Activated T-cell treated with anti-CD3 and anti-CD28 coated beads for 24 hours (primary cell): ENCODE results near the gene RADX.
"Not testable (repeated sequence)": the region's sequence is repeated elsewhere in the genome, so short reads cannot be mapped to it uniquely, and the experiment has no call there.

ENCODE experiments used
- DNase-seq: peaks from one replicate; pipeline ENCODE4 v3.0.0-alpha.2; 2020; ENCODE audit warnings: low read depth

The RADX gene, protein sequence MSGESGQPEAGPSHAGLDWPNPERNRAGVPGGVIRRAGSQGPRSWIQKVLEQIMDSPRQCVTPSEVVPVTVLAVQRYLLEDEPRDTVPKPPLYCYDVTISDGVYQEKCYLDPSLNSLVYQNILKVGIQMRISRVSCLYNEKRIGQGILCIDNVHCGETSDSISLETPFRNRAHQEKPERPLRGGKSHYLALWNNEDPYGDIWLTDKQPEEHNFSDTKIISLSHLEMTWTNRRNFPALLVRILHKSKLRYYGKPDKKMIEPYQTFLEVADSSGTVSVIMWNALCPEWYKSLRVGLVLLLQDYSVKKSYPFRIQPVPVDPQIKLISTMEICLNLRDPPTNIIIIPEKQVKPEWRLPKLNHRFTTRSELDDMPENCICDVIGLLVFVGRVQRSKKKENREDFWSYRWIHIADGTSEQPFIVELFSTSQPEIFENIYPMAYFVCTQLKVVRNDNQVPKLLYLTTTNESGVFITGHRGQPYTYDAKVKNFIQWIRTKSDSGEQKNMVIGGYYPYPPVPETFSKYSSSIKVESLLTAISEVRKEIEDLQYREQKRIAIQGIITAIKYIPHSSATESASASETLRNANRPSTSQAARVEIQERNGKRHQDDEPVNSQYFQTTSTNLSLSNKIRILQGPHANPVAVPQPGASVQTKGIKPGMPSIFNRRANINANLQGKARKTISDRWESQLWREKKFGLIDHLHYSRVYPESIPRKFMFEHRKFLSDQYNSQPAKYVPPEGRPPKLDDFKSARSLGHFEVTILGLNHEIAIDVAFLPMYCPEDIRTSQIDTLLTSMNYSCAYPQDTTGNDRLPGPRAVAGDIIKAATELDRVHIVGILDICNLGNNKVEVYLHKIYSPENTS

GRCh38 chrX:106611679-106612392 lies at the start of gene RADX:
Gene RADX, plus strand, starts transcription at chrX:106611978. Its CDS starts 103 bp downstream, at chrX:106612081.
- peak; percentile 77 for DNase-seq

DNA sequence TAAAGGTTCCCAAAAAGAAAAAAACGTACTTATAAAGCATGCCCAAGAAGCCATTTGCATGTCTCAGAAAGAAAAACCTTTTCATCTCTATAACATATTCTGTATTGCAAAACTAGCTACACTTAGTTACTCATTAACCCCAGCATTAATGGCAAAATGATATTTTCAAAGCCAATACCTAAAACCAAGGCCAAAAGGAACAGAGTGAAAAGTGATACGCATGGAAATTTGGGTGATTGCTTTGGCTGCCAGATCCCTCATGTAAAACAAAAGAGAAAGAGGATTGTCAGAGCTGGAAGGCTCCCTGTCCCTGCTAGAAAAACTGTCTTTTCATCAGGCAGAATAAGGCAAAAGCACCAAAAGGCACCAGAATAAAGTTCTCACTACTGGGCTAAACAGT lies 46.8 kb upstream of the RADX start:
- DNase-seq, result no peak

GRCh38 chrX:106566362-106566761 lies 45.4 kb upstream of the RADX start:
- DNase-seq, result no peak

- DNase-seq, result no peak
These were observed 29.9 kb upstream of the RADX start for GRCh38 chrX:106581856-106582255.

GRCh38 chrX:106585478-106585877 lies 26.3 kb upstream of the RADX start:
- no peak for DNase-seq

GRCh38 chrX:106588801-106589200 lies 23.0 kb upstream of the RADX start:
- DNase-seq, result no peak

- DNase-seq, result no peak
These were observed 12.4 kb upstream of the RADX start for GRCh38 chrX:106599411-106599810.

DNA sequence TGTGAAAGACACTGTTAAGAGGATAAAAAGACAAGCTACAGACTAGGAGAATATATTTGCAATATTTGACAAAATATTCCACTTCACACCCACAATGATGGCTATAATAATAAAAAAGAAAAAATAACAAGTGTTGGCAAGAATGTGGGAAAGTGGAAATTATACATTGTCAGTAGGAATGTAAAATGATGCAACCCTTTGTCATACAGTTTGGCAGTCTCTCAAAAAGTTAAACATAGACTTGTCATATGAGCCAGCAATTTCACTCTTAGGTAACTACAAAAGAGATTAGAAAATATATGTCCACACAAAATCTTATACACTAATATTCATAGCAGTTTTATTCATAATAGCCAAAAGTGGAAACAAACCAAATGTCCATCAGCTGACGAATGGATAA lies 5.2 kb upstream of the RADX start:
- no peak for DNase-seq

DNA sequence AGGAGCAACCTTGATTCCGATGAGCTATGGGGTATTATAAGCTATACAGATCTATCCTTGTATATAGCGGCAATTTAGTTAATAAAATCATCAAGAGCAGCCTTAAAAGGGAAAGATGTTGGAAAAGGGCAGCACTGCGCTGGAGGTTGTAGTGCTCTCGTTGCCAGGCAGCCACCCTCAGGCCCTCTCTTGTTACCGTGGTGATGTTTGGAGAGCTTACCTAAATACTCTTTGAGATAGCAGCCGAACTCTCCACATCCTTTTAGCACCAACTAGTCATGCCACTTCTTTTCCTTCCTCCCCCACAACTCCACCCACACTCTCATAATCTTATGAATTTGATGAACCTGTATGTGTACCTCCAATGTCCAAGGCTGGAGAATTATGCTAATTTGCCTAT lies 3.8 kb upstream of the RADX start:
- no peak for DNase-seq

- no peak for DNase-seq
These were observed 480 bp upstream of the RADX start for GRCh38 chrX:106611317-106611678.

DNA sequence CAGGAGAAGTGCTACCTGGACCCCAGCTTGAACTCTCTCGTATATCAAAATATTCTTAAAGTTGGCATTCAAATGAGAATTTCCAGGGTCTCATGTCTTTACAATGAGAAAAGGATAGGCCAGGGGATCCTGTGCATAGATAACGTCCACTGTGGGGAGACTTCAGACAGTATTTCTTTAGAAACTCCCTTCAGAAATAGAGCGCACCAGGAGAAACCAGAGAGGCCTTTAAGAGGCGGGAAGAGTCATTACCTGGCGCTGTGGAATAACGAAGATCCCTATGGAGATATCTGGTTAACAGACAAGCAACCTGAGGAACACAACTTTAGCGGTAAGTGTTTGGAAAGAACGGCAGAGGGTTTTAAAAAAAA lies 600 bp downstream of the RADX start:
- DNase-seq, result no peak

GRCh38 chrX:106613277-106613676 lies 1.5 kb downstream of the RADX start:
- no peak for DNase-seq

DNA sequence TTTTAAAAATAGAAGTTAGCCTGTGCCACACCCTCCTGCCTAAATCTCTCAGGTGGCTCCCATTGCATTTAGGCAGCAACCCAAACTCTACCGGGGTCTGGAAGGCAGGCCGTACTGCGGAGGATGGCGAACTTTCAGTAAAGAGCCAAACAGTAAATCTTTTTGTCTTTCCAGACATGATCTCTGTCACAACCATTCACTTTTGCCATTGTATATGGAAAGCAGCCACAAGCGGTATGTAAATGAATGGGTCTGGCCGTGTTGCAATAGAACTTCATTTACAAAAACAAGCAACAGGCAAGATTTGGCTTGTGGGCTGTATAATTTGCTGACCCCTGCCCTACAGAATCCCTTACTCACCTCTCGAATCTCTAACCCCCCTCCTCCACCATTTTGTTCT lies 3.3 kb downstream of the RADX start:
- DNase-seq, result no peak

GRCh38 chrX:106619797-106620196 lies 8.0 kb downstream of the RADX start:
- DNase-seq, result no peak

DNA sequence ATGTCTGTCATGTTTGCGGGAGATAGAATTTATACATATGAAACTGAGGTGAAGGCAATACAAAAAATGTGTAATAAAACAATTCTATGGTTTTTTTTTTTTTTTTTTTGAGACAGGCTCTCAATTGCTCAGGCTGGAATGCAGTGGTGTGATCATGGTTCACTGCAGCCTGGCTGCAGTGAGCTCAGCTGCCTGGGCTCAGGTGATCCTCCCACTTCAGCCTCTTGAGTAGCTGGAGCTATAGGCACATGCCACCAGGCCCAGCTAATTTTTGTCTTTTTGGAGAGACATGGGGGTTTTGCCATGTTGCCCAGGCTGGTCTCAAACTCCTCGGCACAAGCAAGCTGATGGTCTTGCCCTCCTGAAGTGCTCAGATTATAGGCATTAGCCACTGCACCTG lies 10.1 kb downstream of the RADX start:
- no peak for DNase-seq

DNA sequence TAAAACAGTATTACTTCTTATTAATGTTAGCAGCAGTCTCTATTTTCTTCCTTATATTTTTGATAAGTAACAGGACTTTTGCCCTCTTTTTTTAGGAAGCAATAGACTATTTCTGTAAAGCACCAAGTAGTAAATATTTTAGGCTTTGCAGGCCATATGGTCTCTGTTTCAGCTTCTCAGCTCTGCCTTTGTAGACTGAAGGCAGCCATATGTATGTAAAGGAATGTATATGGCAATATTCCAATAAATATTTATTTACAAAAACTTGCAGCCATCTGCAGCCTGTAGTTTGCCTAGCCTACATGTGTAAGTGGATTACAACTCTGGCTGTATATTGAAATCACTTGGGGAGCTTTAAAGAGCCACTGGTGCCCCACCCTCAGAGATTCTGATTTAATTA lies 15.0 kb downstream of the RADX start:
- DNase-seq, result no peak

GRCh38 chrX:106631615-106632014 lies 19.8 kb downstream of the RADX start:
- no peak for DNase-seq

DNA sequence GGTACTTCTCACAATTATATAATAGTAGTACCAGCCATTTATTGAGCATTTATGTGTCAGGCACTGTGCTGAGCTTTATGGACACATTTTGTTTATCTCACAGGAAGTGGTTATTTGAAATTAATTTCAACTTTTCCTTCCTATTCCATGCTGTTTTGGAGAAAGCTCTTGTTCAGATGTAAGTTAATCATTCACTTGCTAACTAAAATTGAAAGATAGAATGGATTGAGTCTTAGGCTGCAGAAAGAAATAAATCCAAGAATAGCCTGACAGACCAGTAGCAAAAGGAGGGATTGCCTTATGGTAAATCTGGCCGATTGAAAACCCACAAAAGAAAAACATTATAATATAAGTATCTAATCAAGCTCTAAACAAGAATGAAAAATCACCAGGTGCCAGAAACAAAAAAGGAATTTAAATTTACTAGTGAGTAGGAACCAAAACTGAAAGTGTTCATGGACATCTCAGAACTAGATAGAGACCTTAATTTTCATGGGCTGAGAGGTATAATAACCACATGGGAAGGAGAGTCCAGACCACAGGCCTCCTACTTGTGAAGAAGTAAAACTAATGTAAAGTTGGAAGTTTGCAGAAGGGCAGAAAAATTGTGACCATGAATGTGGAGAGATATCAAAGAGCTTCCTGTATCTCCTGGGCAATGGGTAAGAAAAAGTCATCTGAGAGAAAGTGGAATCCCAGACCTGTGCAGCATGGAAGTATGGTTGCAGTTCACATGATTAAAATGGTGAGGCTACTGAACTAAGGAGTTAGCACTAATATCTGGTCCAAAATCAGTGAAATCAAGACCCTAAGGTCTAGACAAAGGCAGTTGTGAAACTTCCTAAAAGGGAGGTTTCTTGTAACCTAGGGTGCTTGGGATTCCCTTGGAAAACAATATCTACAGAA lies 38.0 kb downstream of the RADX start:
- DNase-seq, result no peak

GRCh38 chrX:106653625-106654024 lies 41.8 kb downstream of the RADX start:
- DNase-seq, result not testable (repeated sequence)

- no peak for DNase-seq
These were observed 58.9 kb downstream of the RADX start for GRCh38 chrX:106670631-106671030.

DNA sequence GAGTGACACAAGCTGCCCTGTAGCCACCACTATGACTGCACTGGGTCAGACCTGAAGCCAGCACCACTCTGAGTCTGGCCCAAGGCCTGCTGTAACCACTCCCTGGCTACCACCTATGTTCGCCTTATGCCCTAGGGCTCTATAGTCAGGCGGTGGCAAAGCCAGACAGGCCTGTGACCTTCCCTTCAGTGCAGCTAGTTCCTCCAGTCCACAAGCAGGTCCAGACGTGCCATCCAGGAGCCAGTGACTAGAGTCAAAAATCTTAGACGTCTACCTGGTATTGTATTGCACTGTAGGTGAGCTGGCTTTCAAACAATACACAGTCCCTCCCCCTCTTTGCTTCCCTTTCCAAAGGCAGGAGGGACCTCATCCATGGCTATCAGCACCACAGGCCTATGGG lies 60.7 kb downstream of the RADX start:
- no peak for DNase-seq

DNA sequence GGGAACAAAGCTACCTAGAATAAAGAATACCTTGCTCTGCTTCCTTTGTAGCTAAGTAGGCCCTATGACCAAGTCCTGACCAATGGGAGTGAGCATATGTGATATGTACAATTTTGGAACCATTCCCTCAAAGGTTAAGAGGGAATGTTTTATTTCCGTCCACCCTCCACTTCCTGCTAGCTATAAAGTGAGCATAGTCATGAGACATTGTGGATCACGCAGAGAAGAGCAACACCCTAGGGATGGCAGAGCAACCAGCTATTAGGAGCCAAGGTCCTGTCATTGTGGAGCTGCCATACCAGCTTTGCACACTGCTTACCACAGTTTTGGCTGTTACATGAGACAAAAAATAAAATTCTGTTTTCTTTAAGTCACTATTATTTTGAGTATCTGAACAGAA lies 68.9 kb downstream of the RADX start:
- DNase-seq, result no peak
